GM21528 (cell line): ENCODE results near the gene UBALD1.

ENCODE experiments used
- ATAC-seq: cut with Tn5 transposase; IDR thresholded peaks from one replicate; pipeline ENCODE4 v1.9.1; 2021; ENCODE audit warnings: mild to moderate bottlenecking, moderate library complexity; ENCODE audit not compliant: unreplicated experiment, low FRiP score

The UBALD1 gene

GRCh38 chr16:4564661-4565267 is 49.9 kb downstream of the UBALD1 start:
- ATAC-seq: no peak

- no peak for ATAC-seq
These were observed 53.1 kb downstream of the UBALD1 start for GRCh38 chr16:4561596-4561995.
